C4-2B (cell line): Measurements from ENCODE around the gene PPP1R1C.

Source experiments
- CTCF ChIP-seq: fragments of 450-650 bp; conservative IDR thresholded peaks from 2 replicates; pipeline ENCODE4 v1.5.1; 2017; ENCODE audit warnings: mild to moderate bottlenecking
- ZFX ChIP-seq: fragments of 450-650 bp; IDR thresholded peaks from 2 replicates; pipeline ENCODE4 v1.6.1; 2017

- TF ChIP-seq CTCF (no peak), ZFX (no peak)
Observed at GRCh38 chr2:181949047-181949446, 36.6 kb upstream of the PPP1R1C start.
